NCI-H128 (cell line): ENCODE results near the gene RNF111.
"Not testable (repeated sequence)": the region's sequence is repeated elsewhere in the genome, so short reads cannot be mapped to it uniquely, and the experiment has no call there.

Source experiments
- DNase-seq: peaks from one replicate; lab custom pipeline; 2025; ENCODE audit not compliant: unreplicated experiment; lab: John Stamatoyannopoulos, UW

RNF111 gene

GRCh38 chr15:59052915-59053407 lies 65.5 kb downstream of the RNF111 start:
- DNase-seq = no peak

GRCh38 chr15:59053482-59053881 lies 66.0 kb downstream of the RNF111 start:
- DNase-seq = no peak

- no peak for DNase-seq
Observed at GRCh38 chr15:59059076-59059597, 71.7 kb downstream of the RNF111 start.

- DNase-seq = no peak
Observed at GRCh38 chr15:59060348-59060747, 72.9 kb downstream of the RNF111 start.

- no peak for DNase-seq
Observed at GRCh38 chr15:59063042-59063441, 75.6 kb downstream of the RNF111 start.

- no peak for DNase-seq
Observed at GRCh38 chr15:59069430-59069829, 82.0 kb downstream of the RNF111 start.

- no peak for DNase-seq
Observed at GRCh38 chr15:59074607-59075006, 87.1 kb downstream of the RNF111 start.

GRCh38 chr15:59087731-59088130 lies 100.3 kb downstream of the RNF111 start:
- DNase-seq = no peak

GRCh38 chr15:59094077-59094476 lies 106.6 kb downstream of the RNF111 start:
- no peak for DNase-seq

- no peak for DNase-seq
Observed at GRCh38 chr15:59096429-59096828, 109.0 kb downstream of the RNF111 start.

- no peak for DNase-seq
Observed at GRCh38 chr15:59099162-59099685, 111.8 kb downstream of the RNF111 start.

- DNase-seq = no peak
Observed at GRCh38 chr15:59104602-59104911, 117.1 kb downstream of the RNF111 start.

GRCh38 chr15:59104912-59105732 lies 117.7 kb downstream of the RNF111 start, which contains the start of gene CCNB2:
Gene CCNB2 (plus strand): TSS chr15:59105146. CDS start chr15:59105269, 123 bp downstream.
- DNase-seq = peak; percentile 77

GRCh38 chr15:59105854-59106253 lies 118.4 kb downstream of the RNF111 start:
- DNase-seq = no peak

GRCh38 chr15:59111251-59111650 lies 123.8 kb downstream of the RNF111 start:
- no peak for DNase-seq

GRCh38 chr15:59115047-59115446 lies 127.6 kb downstream of the RNF111 start:
- DNase-seq = no peak

- no peak for DNase-seq
Observed at GRCh38 chr15:59116141-59116540, 128.7 kb downstream of the RNF111 start.

- no peak for DNase-seq
Observed at GRCh38 chr15:59116771-59117170, 129.3 kb downstream of the RNF111 start.

GRCh38 chr15:59119625-59120024 lies 132.2 kb downstream of the RNF111 start:
- no peak for DNase-seq

- no peak for DNase-seq
Observed at GRCh38 chr15:59120937-59121336, 133.5 kb downstream of the RNF111 start.

- DNase-seq = no peak
Observed at GRCh38 chr15:59124261-59124660, 136.8 kb downstream of the RNF111 start.

- DNase-seq = not testable (repeated sequence)
Observed at GRCh38 chr15:59125683-59126082, 138.2 kb downstream of the RNF111 start.
